ENCODE measurements around the gene HOXA9.

DNA sequence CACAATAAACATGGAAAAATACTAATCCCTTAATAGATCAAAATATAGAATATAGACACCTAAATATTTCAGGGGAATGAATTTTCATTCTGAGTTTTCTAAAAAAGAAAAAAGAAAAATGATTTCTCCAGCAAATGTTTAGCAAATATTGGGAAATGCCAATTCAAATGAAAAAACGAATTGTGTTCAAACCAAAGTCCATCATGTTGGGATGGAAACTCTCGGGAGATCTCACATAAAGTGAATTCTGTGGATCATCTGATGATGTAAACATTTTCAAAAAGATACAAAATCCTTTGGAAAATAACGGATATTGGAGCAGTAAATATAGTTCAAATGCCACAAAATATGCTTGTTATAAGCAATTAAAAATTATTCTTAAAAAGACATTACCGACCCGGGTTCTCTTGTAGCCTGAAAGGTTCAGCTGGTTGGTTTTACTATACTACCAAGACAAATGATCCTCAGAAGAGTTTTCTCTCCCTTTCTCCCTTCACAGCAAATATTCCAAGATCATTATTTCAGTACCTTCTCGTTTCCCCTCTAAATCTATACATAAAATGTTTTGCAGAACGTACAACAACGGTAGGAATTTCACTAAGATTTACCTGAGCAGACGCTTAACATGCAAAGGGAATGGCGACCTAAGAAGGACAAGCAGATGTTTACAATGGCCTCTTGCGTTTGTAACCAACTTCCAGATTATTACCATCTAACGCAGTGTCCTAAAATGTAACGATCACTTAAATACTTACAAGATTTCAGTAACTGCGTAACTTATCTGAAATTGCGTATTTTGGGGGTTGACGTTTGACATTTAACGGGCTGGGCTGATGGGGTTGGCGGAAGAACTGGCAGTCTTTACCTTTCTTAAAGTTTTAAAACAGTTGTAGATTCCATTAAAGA, 32.1 kb upstream of the HOXA9 start:
- TF ChIP-seq POLR2AphosphoS5 (IDR thresholded peaks at IDR 0.05) (peak; percentile 35), POLR2A (IDR thresholded peaks at IDR 0.05) (no peak)
- TF ChIP-seq, protein P1, sequence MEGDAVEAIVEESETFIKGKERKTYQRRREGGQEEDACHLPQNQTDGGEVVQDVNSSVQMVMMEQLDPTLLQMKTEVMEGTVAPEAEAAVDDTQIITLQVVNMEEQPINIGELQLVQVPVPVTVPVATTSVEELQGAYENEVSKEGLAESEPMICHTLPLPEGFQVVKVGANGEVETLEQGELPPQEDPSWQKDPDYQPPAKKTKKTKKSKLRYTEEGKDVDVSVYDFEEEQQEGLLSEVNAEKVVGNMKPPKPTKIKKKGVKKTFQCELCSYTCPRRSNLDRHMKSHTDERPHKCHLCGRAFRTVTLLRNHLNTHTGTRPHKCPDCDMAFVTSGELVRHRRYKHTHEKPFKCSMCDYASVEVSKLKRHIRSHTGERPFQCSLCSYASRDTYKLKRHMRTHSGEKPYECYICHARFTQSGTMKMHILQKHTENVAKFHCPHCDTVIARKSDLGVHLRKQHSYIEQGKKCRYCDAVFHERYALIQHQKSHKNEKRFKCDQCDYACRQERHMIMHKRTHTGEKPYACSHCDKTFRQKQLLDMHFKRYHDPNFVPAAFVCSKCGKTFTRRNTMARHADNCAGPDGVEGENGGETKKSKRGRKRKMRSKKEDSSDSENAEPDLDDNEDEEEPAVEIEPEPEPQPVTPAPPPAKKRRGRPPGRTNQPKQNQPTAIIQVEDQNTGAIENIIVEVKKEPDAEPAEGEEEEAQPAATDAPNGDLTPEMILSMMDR (IDR thresholded peaks at IDR 0.05): no peak
